ENCODE measurements around the gene ADCY10.
"Not testable (repeated sequence)": the region's sequence is repeated elsewhere in the genome, so short reads cannot be mapped to it uniquely, and the experiment has no call there.

ADCY10 gene

GRCh38 chr1:167841530-167841929 is 72.4 kb downstream of the ADCY10 start:
- H3K27me3 ChIP-seq (replicated peaks) = no peaks in the 10 kb centered on the region
- TF ChIP-seq CTCF (IDR thresholded peaks at IDR 0.05; ENCODE audit: low read depth, low read length, missing control alignments) = no peak
- in situ Hi-C loops (cut with HindIII; ENCODE audit: low pct_ligation_motif_present, low sequenced_read_pairs) = no loop called here
- no peaks in the 10 kb centered on the region for H3K36me3 ChIP-seq (replicated peaks)
- no peak overlapping the region for H3K4me3 ChIP-seq (ENCODE audit: low read depth, low read length)
- no peak for DNase-seq
- H3K27ac ChIP-seq = no peak overlapping the region

DNA sequence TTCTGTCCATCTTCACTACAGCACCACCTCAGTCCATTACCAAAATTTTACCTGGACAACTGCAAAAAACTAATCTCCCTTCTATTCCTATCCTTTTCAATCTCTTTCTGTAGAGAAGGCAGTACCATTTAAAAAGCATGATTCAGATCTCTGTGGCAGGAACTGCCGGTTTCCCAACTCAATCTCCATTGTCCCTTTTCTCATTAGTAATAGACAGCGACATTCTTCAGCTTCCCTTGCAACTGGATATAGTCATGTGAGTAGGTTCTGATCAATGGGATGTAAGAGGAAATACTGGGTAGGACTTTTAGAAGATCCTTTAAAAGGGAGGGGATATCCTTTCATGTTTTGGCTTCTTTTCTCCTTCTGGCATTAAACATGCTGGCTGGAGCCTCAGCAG is 74.9 kb downstream of the ADCY10 start:
- no peak overlapping the region for H3K27ac ChIP-seq
- no peak overlapping the region for H3K4me3 ChIP-seq (ENCODE audit: low read depth, low read length)
- TF ChIP-seq CTCF (IDR thresholded peaks at IDR 0.05; ENCODE audit: low read depth, low read length, missing control alignments) = no peak
- H3K27me3 ChIP-seq (replicated peaks) = no peaks in the 10 kb centered on the region
- DNase-seq = no peak
- H3K36me3 ChIP-seq (replicated peaks) = no peaks in the 10 kb centered on the region
- in situ Hi-C loops (cut with HindIII; ENCODE audit: low pct_ligation_motif_present, low sequenced_read_pairs) = no loop called here

GRCh38 chr1:167837326-167837725 is 76.6 kb downstream of the ADCY10 start:
- Histone ChIP-seq H3K27me3 (replicated peaks) (no peaks in the 10 kb centered on the region), H3K27ac (no peak overlapping the region), H3K4me3 (ENCODE audit: low read depth, low read length) (no peak overlapping the region), H3K36me3 (replicated peaks) (no peaks in the 10 kb centered on the region)
- in situ Hi-C loops (cut with HindIII; ENCODE audit: low pct_ligation_motif_present, low sequenced_read_pairs) = no loop called here
- no peak for TF ChIP-seq CTCF (IDR thresholded peaks at IDR 0.05; ENCODE audit: low read depth, low read length, missing control alignments)
- no peak for DNase-seq

- in situ Hi-C loops (cut with HindIII; ENCODE audit: low pct_ligation_motif_present, low sequenced_read_pairs) = no loop called here
- Histone ChIP-seq H3K27ac (no peak overlapping the region), H3K36me3 (replicated peaks) (no peaks in the 10 kb centered on the region), H3K27me3 (replicated peaks) (no peaks in the 10 kb centered on the region), H3K4me3 (ENCODE audit: low read depth, low read length) (no peak overlapping the region)
- TF ChIP-seq CTCF (IDR thresholded peaks at IDR 0.05; ENCODE audit: low read depth, low read length, missing control alignments) = no peak
- DNase-seq = no peak
These were observed 77.7 kb downstream of the ADCY10 start for GRCh38 chr1:167836197-167836596.

DNA sequence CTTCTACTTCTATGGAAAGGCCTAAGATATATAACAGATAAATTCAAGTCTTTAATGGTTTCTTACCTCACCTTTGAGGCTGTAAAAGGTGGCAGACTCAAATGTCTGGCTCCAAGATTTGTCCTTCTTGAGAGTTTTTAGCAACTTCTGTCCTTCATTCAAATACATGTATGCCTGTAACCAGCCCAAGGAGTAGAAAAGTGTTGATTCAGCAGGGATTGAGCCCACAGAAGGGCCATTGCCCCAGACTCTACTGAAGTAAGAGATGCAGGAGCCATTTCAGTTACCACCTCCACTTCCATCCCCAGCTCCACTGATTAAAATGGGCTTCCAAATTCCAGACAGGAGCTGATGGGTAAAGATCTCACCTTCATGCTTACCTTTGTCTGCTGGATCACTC is 80.0 kb downstream of the ADCY10 start:
- in situ Hi-C loops (cut with HindIII; ENCODE audit: low pct_ligation_motif_present, low sequenced_read_pairs) = no loop called here
- Histone ChIP-seq H3K4me3 (ENCODE audit: low read depth, low read length) (no peak overlapping the region), H3K36me3 (replicated peaks) (no peaks in the 10 kb centered on the region), H3K27ac (no peak overlapping the region), H3K27me3 (replicated peaks) (no peaks in the 10 kb centered on the region)
- TF ChIP-seq CTCF (IDR thresholded peaks at IDR 0.05; ENCODE audit: low read depth, low read length, missing control alignments) = no peak
- DNase-seq = no peak

- no peak for TF ChIP-seq CTCF (IDR thresholded peaks at IDR 0.05; ENCODE audit: low read depth, low read length, missing control alignments)
- no peak for DNase-seq
- Histone ChIP-seq H3K4me3 (ENCODE audit: low read depth, low read length) (no peak overlapping the region), H3K27ac (no peak overlapping the region), H3K36me3 (replicated peaks) (no peaks in the 10 kb centered on the region), H3K27me3 (replicated peaks) (no peaks in the 10 kb centered on the region)
- in situ Hi-C loops (cut with HindIII; ENCODE audit: low pct_ligation_motif_present, low sequenced_read_pairs) = no loop called here
These were observed 81.2 kb downstream of the ADCY10 start for GRCh38 chr1:167832693-167833092.

- H3K4me3 ChIP-seq (ENCODE audit: low read depth, low read length); H3K27ac ChIP-seq; in situ Hi-C loops (cut with HindIII; ENCODE audit: low pct_ligation_motif_present, low sequenced_read_pairs); DNase-seq; H3K36me3 ChIP-seq (replicated peaks); H3K27me3 ChIP-seq (replicated peaks): not testable (repeated sequence)
These were observed 83.3 kb downstream of the ADCY10 start for GRCh38 chr1:167830668-167831067.

Measured in brain microvascular endothelial cell (primary cell).